GM21737 (cell line): ENCODE data around the gene WDR20.
"Not testable (repeated sequence)": the region's sequence is repeated elsewhere in the genome, so short reads cannot be mapped to it uniquely, and the experiment has no call there.

Experiments used
- ATAC-seq: cut with Tn5 transposase; IDR thresholded peaks from one replicate; pipeline ENCODE4 v1.9.1; 2021; ENCODE audit warnings: mild to moderate bottlenecking, moderate library complexity; ENCODE audit not compliant: unreplicated experiment

Gene WDR20

DNA sequence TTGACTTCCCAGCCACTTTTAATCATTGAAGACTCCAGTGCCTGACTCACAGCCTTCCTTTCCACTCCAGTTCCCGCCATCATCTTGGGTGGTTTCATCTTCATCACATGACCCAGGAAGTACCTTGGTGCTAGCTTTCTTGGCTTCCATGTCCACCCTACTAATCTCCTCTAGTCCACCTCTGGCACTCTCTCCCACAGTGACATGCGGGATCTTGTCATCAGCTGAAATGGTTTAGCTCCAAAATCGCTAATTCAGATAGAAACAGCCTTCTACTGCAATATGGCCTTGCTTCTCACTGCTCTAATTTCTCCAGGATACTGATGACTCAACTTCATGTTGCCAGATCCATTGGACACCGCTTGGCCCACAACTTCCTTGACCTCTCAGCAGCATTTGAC is 24.5 kb downstream of the WDR20 start:
- no peak for ATAC-seq

GRCh38 chr14:102164965-102165364 is 25.3 kb downstream of the WDR20 start:
- ATAC-seq: no peak

DNA sequence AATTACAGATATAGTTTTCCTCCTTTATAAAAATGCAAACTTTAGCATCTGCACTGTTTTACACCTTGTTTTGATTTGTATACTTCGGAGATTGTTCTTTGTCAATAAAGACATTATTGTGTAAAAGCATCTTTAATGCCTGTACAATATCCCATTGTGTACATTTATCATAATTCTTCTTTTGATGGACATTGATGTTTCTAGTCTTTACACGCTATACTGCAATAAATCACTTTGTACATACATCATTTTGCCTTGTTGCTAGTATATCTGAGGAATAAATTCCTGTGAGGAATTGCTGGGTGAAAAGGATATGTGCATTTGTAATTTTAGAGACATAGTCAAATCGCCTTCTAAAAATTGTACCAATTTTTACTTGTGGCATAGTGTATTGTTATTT is 30.4 kb downstream of the WDR20 start:
- no peak for ATAC-seq

DNA sequence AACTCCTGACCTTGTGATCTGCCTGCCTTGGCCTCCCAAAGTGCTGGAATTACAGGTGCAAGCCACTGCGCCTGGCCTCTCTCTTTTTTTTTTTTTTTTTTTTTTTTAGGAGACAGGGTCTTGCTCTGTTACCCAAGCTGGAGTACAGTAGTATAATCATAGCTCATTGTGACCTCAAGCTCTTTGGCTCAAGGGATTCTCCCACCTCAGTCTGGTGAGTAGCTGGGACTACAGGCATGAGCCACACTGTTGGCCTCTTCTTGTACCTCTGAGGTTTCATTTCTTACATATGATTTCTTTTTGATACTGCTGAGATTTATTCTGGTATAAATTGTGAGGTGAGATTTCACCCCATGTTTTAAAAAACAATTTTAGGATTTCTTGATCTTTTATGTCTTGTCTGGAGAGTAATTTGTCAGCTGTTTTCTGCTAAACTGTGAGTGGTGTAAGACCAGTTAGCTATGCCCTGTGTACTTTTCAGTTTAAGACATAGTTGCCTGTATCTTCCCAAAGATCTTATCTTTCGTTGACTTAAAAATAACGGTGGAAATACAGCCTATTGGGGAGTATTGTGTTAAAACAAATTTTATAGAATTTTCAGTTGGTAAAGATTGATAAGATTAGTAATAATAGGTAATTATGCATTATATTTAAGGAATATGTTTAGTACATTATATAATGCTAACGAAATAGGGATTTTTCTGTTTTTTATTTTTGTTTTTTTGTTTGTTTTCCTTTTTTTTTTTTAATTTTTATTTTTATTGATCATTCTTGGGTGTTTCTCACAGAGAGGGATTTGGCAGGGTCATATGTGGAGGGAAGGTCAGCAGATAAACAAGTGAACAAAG is 31.7 kb downstream of the WDR20 start:
- ATAC-seq: no peak

- not testable (repeated sequence) for ATAC-seq
These were observed 32.2 kb downstream of the WDR20 start for GRCh38 chr14:102172021-102172272.

DNA sequence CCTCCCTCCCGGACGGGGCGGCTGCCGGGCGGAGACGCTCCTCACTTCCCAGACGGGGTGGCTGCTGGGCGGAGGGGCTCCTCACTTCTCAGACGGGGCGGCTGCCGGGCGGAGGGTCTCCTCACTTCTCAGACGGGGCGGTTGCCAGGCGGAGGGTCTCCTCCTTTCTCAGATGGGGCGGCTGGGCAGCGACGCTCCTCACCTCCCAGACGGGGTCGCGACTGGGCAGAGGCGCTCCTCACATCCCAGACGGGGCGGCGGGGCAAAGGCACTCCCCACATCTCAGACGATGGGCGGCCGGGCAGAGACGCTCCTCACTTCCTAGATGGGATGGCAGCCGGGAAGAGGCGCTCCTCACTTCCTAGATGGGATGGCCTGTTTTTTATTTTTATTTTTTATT is 33.0 kb downstream of the WDR20 start:
- ATAC-seq: not testable (repeated sequence)

DNA sequence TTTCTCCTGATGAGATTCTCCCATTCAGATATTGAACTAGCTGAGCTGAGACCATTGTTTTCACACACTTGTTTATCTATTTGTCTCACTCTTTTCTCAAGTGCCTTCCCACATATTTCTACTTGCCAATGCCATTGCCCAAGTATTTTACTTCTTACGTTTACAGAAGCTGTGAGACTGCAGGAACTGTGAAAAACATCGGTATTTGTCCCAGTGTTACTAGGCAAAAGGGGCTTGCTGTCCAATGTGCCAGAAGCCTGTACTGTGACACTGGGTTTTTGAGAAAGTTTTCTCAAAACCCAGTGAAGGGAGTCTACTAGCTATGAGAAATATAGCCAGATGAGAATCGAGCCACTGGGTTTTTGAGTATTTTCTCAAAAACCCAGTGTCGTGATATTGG is 37.5 kb downstream of the WDR20 start:
- ATAC-seq: no peak

GRCh38 chr14:102178806-102179205 is 39.1 kb downstream of the WDR20 start:
- ATAC-seq: no peak

GRCh38 chr14:102180248-102180998 is 40.7 kb downstream of the WDR20 start:
- no peak for ATAC-seq

DNA sequence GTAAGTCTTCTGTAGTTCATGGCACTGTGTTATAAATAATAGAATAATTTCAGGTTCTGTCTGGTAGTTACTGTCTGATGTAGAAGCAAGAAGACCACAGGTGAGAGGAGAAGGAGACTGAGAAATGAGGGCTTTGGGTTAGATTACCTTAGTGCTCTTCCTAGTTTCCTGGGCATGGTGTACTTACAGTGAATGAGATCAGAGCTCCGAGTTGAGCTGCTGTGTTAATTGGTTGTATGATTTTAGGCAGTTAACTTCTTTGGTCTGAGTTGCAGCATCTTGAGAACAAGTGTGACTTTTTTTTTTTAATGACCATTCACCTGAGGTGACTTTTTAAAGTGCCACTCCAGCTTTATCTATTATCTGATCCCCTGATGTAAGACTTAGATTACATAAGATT is 41.5 kb downstream of the WDR20 start:
- ATAC-seq: no peak

GRCh38 chr14:102182190-102182589 is 42.5 kb downstream of the WDR20 start:
- no peak for ATAC-seq

DNA sequence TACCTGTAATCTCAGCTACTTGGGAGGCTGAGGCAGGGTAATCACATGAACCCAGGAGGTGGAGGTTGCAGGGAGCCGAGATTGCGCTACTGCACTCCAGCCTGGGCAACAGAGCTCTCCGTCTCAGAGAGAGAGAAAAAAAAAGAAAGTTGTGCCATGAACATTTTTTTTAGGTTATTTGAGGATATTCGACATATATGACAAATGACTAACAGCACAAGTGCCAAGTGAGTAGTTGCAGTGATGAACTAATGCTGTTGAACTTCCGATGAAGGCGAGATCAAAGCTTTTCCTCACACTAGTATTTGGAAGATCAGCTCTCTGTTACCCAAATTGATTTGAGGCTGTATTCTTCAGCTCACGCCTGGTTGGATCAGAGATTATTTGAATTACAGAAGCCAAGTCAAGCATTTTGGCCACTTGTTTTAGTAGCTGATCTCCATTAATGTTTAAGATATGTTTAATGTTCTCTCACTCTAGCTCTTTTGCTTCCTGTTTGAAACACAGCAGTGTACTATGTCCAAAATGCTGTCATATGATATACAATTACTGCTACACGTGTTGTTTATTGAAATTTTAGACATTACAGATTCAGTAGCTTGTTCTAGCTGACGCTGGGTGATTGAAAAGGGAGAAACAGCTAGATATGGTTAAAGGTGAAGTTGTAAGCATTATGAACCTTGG is 43.4 kb downstream of the WDR20 start:
- ATAC-seq: no peak

DNA sequence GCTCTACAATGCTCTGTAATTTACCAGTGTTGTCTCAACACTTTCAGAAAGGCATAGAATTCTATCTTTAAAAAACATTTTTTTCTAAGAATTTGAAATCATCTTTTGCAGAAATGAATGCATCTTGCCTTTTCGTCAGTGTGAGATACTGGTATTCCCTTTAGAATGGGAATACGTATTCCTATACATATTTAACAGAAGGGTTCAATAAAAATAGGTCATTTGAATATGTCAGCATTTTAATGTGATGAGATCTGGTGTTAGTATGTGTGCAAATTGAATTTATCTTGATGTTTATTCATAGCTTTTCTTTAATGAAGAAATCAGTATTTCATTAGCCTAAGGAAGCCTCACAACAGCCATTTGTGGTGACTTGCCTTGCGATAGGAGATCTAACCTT is 44.2 kb downstream of the WDR20 start:
- ATAC-seq: no peak

GRCh38 chr14:102184316-102185035 is 44.8 kb downstream of the WDR20 start:
- no peak for ATAC-seq

DNA sequence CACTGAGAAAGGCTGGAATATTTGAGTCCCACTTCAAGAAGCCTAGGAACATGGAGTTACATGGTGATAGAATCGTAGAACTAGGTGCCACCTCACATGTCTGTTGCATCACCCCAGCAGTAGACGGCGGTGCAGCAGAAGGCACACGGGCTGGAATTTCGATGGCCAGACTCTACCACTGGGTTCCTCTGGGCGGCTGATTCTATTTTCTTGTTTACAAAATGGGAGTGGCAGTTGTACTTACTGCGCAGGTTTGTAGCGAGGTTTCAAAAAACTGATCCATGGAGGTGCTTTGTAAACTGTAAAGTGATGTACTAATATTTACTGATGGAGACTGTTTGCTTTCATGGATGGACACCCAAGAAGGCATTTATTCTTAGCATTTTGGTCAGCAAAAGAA is 45.7 kb downstream of the WDR20 start:
- no peak for ATAC-seq

DNA sequence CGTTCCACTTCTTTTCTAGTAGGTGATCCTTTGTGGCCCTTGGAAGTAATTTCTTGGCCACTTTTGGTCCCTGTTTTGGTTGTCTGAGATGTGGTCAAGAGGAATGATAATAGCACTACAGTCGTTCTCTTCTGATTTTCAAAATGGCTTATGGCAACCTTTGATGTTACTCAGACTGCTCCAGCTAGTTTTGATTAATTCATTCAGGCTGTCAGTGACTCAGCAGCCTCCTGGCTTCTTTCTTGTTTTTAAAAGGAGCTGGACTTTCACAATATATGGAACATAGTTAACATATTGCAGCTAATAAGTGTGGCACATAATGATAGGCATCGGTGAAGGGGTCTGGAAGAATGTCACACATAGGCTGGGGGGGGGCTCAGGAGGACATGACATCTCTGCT is 47.3 kb downstream of the WDR20 start:
- no peak for ATAC-seq

DNA sequence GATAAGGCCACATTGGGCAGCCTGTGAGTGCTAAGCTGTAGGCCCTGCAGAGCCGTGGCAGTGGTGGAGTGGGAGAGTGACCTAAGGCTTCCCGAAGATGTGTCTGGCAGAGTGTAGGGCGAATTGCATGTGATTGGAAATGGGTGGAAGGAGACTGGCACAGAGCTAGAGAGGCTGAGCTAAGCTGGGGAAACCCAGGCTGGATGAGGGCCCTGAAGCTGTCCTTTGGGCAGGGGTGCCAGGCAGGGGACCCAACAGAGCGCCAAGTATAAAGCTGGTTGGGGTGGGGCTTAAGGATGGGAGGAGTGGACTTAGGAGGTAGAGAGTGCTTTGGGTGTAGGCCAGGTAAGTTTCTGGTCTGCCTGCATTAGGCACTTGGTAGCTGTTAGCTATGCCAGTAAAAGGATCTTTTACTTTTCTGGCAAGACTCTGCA is 47.9 kb downstream of the WDR20 start:
- ATAC-seq: no peak

DNA sequence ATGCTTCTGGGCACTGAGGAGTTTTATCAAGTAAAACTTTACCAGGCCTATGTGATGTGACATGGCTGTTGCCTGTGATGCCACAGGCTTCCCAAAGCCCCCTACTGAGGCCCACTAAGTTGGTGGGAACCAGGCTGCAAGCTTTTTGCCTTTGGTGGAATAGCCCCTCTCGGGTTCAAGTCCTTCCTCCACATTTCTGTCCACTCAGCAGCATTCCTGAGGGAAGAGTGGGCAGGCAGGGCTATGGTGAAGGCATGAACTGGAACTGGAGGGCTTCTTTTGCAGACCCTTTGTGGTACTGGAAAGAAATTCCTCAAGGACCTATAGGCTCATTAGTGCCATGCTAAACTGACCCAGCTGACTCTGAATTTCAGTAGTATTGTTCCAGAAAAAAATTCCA is 48.5 kb downstream of the WDR20 start:
- ATAC-seq: no peak

- ATAC-seq: no peak
These were observed 50.2 kb downstream of the WDR20 start for GRCh38 chr14:102189874-102190273.

- no peak for ATAC-seq
These were observed 53.3 kb downstream of the WDR20 start for GRCh38 chr14:102192840-102193502.

DNA sequence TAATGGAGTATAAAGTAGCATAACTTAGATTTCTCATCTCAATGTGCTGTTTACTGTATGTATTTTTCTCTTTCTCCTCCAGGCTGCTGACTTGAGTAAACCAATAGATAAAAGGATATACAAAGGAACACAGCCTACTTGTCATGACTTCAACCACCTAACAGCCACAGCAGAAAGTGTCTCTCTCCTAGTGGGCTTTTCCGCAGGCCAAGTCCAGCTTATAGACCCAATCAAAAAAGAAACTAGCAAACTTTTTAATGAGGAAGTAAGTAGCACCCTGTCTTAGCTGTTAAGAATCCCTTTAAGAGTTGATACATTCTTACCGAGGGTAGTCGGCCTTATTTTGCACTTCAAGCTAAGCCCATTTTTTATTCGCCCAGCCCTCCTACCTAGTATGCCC is 55.2 kb downstream of the WDR20 start:
- no peak for ATAC-seq
